Activated T-helper 1 cell treated with anti-CD3 and anti-CD28 coated beads, Interleukin-2, amount 50 U/mL, for 16 hours (primary cell): Measurements from ENCODE around the gene FTO.

ENCODE experiments used
- DNase-seq, 2 donors: peaks; one replicate each; pipeline ENCODE4 v3.0.0-alpha.2; 2020; ENCODE audit warnings: low read depth in 1 of 2, low spot score in 1 of 2

FTO gene

DNA sequence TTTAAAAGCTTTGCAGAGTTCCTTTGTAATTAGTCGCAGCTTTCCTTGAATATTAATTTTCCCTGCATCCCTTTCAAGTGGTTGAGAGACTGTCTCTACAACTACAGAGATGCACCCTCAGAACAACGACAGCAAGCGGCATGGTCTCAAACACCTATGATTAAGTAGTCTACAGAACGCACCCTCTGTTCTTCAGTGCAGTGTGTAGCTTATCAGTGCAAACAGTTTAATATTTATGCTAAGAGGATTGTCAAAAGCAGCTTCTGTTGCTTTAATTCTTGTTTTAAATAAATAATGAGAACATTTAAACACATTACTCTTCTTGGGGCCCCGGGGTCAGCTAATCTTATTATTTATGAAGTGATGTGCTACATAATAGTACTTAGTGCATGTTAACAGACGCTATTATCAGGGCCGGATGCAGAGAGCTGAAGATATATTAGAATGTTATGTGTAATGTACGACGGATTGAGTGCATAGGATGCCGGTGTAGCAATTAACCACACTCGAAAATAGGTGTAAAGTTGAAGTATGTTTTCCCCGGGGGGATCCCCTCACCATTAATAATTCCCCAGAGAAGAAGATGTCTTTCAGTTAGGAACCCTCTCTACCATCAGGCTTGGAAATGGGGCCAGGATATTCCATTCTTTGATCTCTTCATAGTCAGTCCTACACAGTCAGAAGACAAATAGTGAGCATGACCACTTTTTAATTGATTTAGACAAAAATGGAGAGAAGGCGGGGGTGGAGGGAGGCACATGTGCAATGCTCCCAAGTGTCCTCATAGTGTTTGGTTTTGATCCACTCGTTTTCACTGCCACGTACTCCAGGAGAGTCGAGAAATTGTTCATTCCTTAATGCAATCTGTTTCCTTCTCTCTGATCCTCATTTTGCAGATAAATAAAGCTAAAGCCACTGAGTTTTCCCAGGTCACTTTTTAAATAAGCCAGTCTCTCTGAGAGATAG, 406.3 kb downstream of the FTO start:
- no peak for DNase-seq

DNA sequence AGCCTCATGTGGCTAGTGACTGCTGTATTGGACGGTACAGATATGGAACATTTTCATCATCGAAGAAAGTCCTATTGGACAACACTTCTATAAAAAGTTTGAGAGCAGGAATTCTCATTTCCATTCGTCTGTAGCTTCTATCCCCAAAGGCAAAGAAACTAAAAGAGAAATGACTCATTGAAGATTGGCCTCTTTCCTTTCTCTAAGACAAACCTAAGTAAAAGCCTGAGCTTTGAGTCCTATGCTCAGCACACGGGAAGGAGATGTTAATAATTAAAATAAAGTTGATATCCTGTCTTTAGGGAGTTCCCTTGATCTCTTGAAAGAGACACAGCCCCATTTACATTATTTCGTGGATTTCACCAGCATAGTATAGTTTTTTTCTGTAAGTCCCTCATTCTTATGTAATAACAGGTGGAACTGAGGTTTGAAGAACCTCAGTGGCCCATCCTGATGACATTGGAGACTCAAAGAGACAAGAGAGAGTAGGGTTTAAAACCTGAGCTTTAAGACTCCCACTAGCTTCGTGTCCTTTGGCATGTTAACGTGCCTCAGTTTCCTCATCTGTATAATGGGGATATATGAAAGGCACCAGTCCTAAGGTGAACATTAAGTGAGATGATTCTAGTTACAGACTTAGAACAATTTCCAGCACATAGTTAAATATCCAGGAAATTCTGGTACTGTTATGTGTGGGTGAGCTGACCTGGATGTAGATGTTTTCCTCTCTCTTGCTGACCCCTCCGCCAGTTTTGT, 408.7 kb downstream of the FTO start:
- no peak for DNase-seq

DNA sequence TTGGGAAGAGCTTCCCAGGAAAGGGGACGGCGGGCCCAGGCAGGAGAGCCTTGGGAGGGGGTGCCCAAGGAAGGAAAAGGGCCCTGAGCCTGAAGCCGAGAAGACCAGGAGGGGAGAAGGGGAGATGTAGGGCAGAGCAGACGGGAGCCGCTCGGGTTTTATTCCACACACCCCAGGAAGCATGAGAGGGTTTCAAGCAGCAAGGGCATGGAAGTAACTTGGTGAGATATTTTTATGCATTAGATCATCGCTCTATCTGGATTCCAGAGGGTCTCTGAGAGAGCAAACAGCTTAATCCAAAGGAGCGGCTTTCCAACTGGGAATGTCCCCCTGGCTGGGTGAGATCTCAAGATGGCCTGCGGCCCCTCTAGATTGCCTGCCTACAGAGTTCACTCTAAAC, 411.6 kb downstream of the FTO start:
- DNase-seq = no peak

DNA sequence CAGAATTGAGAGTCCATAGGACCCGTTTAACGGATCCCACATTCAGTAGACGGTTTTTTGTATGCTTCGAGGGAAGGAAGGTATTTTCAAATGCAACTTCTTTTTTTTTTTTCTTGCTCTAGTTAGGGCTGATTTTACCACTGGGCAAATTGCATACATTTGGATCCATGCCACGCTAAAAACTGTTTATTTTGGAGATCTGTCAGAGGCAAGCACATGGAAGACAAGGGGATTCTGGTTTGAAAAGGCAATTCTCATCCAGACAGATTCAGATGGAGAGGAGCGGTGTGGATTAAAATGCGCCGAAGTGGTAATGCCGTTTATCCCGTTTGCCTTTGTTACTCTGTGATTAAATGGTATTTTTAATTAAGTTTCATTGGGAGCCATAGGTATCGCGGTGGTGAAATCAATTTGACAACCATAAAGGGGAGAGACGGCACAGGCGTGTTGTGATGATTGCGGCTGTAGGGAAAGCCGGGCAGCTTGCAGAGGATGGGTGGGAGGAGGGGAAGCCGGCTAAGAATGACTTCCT, 412.2 kb downstream of the FTO start:
- DNase-seq = no peak

DNA sequence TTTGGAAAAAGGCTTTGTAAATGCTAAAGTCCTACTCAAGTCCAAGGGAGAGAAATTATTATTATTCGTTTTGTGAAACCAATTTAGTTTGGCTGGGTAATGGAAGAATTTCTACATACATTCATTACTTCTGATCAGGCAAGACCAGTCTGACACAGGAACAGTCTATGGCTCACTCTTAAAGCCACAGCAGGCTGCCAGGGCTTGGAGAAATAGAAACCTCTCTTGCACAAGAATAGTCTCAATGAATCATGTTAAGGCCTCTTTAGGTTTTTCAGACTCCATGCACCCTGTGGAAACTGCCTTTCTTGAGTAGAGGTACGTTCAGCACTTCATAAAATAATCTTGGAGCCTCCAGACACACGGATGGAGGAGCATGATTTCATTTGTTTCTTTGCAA, 414.9 kb downstream of the FTO start:
- DNase-seq = no peak

DNA sequence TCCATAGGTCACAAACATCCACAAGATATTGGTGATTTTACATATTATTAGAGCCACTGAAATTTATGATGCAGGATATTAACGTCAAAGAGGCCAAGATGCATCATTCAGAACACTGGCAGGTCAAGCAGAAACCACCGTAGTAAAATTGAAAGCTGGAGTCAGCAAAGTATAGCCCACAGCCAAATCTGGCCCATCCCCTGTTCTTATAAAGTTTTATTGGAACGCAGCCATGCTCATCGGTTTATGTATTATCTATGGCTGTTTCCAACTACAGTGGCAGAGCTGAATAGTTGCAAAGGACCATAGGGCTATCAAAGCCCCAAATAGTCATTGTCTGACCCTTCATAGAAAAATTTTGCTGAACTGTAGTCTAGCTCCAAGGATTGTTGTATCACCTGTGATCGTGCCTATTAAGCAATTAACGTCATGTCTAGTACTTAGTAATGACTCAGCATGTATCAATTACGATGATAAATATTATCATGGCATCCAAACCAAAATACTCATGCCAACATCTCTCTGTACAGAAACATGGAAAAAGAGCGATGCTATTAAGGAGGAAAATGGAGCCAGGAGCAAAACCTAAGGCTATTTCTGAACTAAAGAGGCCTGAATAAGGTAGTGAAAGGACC, 417.0 kb downstream of the FTO start:
- DNase-seq = no peak

DNA sequence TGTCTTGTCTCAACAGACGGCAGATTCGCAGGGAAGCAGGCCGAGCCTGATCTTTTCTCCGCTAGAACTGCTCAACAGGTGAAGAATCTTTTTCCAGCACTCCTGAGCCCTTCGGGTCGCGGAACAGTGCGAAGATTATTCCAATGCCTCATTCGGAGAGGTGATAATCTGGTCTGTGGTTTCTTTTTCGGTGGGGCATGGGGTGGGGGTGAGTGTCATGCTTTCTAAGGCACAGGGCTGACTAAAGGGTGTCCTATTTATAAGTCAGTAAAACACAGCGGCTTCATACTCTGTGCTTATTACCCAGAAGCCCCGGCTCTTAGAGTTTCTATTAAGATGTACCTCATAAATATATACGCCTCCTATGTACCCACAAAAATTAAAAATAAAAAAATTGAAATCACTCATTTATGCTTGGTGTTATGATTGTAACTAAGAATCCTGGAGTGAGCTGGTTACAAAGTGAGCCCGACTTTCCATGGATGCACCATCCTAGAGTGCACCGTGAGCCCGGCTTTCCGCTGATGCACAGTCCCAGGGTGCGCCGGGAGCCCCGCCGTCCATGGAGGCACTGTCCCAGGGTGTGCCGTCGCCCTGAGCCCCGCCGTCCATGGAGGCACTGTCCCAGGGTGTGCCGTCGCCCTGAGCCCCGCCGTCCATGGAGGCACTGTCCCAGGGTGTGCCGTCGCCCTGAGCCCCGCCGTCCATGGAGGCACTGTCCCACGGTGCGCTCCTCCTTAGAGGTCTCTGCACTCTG, 417.8 kb downstream of the FTO start:
- DNase-seq = no peak

DNA sequence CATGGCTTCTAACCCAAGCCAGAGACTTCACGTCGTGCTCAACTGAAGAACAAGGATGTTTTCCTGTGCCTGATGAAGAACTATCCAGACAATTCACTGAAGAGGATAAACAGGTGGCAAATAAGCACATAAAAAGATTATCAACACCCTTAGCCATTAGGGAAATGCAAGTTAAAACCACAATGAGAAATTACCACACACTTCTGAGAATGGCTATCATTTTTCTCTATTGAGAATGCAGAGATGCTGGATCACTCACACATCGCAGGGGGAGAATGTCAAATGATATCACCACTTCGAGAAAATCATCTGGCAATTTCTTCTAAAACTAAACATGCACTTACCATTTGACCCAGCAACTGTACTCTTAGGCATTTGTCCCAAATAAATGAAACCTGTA, 419.8 kb downstream of the FTO start:
- no peak for DNase-seq

DNA sequence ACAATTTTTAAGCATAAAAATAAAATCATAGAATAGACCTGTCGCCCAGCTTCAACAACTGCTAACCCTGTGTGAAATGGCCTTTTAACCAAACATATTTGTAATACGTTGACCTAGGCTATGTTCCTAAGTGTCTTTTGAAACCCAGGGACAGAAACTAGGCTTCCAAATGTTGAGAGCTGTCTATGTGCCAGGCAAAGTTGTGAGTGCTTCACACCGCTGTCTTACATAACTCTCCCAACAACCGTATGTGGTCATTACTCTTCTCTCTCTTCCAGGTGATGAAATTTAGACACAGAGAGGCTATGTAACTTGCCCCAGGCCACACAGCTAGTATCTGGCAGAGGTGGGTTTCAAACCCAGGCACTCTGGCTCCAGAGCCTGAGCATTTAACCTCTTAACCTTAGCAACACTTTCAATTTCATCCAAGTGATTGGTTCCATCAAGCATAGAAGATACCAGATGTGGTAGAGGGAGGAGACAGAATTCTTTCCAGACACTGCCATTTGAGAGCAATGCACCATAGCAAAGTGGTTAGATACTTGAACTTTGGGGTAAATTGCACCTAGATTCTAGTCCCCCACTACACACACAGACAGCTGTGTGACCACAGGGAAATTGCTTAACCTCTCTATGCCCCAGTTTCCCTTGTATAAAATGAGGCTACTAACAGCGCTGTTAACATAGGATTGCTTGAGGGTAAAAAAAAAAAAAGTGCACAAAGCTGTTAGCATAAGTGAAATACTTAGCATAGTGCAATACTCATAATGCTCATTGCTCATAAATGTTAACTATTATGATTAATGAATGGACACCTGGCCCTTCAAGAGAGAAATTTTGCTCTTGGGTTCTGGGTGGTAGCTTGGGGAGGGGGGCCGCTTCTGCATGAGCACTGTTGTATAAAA, 422.0 kb downstream of the FTO start:
- no peak for DNase-seq

DNA sequence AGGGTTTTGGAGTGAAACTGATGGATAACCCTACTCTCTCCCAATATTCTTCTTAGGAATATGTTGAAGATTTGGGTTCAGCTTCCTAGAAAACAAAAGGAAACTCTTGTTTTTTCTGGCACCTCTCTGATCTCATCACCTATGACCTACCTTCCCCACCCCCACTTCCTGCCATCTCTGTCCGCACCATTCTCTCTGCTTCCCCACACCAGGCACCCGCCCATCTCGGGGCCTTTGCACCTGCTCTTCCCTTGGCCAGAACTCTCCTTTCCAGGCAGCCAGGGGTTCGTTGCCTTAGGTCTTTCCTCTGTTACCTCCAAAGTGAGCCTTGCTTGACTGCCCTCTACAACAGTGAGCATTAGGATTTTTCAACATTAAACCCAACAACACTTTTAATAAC, 423.0 kb downstream of the FTO start:
- no peak for DNase-seq

DNA sequence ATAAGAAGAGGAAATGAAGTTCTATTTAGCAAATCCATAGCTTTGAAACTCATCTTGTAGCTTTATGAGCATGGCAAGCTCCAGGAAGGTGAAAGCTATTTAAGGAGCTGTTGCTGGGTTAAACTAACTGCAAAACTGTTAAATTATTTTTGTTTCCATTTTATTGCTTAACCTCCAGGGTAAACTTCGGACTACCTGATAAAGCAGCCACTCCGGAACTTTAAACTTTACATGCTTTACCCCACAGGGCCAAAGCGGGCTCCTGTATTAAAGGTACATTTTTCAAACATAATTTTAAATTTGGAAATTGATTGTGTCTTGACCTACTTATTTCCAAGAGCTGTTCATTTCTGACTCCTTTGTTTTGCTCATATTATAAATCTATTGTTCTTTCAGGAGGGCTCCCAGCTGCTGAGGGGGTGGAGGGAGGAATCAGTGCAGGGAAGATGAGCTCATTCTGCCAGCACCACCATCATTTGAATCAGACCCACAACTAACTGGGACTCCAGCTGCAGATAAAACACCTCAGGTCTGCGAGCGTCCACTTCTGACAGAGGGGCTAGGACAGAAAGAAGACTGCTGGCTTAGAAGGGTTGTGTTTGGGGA, 424.8 kb downstream of the FTO start:
- DNase-seq = no peak

DNA sequence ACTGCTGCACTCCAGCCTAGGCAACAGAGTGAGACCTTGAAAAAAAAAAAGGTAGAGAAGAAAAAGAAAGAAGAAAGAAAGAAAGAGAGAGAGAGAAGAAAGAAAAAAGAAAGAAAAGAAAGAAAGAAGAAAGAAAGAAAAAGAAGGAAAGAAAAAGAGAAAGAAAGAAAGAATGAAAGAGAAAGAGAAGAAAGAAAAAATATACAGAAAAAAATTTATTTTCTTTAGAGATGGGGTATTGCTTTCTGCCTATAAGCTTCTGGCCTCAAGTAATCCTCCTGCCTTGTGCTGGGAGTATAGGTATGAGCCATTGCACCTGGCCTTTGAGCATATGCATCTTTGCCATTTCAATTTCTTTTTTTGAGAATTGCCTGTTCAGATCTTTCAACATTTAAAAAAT, 425.9 kb downstream of the FTO start:
- DNase-seq = no peak

DNA sequence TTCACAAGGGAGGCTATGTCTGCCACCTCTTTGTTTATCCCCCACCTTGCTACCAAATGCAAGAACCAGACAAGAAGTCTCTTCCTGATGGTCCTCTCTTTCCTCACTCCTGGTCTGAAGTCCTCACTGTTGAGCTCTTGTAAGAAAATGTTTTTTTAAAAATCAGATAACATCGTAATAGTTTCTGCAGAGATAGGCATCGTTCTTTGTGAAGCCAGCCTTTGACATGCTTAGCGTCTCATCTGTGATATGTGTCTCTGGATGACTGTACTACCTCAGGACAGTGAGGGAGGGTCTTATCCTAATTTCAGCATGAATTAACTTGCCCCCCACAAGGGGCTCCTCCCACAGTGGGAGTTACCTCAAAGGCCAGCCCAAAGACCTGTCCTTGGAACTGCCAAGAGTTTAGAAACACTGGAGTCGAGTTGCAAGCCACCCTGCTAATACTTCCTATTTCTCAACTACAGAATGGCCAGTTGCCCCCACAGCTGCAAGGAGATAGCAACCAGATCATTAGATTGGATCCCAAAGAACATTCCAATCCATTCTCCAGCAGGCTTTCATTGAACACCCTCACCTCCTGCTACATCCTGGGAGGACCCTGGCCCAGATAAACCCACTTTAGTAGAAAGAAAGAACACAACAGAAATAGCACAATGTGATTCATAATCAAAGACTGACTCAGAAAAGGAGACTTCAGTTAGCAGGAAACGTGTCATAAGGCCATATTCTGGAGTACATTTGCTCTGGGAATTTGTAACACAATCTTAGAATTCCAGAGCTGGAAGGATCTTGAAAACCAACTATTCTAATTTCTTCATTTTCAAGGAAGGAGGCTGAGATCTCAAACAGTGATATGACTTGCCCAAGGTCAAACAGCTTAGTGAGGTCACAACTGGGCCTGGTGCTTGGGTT, 431.7 kb downstream of the FTO start:
- no peak for DNase-seq

DNA sequence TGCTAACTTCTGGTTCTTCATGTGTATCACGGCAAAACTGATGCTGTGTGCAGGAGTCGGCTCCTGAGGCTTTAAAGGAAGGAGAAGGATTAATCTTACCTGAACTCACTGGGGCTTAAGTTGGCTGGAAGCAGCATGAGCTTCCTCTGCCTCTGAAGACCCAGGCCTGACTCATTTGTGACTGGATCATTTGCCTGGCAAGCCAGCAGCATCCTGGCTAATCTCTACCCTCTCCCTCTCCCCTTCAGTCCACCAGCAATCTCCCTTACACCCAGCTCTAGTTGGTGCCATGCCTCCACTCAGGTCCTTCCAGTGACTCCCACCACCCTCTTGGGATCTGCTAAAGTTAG, 432.3 kb downstream of the FTO start:
- DNase-seq = no peak

DNA sequence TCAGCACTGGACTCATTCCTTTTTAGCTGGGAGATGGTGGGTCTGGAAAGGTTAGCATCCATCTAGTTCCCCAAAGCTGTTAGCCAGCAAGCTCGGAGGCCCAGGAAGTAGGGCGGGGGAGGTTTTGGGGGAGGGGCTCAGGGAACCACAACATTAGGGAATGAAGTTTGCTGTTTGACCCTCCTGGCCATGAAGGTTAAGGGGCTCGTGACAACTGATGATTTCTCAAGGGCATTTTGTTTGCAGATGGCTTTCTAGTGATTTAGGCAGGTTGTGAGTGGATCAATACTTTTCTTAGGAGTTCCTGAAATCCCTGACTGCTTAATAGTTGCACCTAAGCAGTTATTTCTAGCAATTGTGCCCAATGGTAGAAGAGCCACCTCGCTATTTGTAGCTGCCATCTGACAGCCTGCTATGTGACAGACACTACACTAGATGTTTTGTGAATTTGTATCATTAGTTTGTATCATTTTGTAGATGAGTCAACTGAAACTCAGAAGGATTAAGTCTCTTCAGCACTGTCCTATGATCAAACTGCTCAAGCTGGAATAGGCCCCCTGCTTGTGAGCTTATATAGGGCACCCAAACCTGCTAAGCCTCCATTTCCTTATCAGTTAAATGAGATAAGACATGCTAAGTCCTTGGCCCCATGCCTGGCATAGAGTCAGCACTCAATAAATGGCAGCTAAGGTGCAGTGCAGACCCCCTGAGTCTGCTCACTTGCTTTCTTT, 436.3 kb downstream of the FTO start:
- DNase-seq = no peak

DNA sequence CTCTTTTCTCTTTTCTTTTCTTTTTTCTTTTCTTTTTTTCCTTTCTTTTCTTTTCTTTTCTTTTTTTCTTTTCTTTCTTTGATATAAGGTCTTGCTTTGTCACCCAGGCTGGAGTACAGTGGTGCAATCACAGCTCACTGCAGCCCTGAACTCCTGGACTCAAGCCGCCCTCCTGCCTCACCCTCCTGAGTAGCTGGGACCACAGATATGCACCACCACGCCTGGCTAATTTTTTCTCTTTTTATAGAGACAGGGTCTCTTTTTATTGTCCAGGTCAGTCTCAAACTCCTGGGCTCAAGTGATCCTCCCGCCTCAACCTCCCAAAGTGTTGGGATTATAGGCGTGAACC, 436.8 kb downstream of the FTO start:
- DNase-seq = no peak

DNA sequence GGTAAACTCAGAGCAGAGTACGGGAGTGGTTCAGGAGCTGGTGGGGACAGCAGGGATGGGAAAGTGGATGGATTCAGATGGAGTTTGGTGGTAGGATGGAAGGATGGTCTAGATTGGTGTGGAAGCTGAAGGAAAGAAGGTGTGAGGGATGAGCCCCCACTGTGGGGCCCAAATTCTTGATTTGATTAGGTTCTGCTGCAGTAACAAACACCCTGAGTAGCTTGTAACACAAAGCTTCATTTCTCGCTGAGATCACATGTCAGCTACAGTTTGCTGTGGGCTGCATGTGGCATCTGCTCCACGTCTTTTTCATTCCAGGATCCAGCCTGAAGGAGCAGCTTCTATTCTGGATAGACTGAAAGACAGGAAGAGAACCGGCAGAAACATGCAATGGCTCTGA, 438.8 kb downstream of the FTO start:
- no peak for DNase-seq

DNA sequence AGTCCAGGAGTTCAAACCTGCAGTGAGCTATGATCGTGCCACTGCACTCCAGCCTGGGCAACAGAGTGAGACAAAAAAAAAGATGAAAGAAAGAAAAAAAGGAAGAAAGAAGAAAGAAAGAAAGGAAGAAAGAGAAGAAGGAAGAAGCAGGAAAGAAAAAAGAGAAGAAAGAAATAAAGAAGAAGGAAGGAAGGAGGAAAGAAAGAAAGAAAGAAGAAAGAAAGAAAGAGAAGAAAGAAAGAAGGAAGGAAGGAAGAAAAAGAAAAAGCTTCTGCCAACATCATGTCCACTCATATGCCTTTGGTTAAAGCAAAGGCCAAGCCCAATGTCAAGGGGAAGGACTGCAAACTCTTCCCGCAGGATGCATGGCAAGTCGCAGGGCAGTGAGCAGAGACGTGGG, 439.5 kb downstream of the FTO start:
- no peak for DNase-seq
